ENCODE measurements around the gene CTDSP2.

The CTDSP2 gene

GRCh38 chr12:57841445-57841844 is 5.1 kb downstream of the CTDSP2 start:
- DNase-seq (ENCODE audit: low spot score), result no peak
- TF ChIP-seq, protein P1, sequence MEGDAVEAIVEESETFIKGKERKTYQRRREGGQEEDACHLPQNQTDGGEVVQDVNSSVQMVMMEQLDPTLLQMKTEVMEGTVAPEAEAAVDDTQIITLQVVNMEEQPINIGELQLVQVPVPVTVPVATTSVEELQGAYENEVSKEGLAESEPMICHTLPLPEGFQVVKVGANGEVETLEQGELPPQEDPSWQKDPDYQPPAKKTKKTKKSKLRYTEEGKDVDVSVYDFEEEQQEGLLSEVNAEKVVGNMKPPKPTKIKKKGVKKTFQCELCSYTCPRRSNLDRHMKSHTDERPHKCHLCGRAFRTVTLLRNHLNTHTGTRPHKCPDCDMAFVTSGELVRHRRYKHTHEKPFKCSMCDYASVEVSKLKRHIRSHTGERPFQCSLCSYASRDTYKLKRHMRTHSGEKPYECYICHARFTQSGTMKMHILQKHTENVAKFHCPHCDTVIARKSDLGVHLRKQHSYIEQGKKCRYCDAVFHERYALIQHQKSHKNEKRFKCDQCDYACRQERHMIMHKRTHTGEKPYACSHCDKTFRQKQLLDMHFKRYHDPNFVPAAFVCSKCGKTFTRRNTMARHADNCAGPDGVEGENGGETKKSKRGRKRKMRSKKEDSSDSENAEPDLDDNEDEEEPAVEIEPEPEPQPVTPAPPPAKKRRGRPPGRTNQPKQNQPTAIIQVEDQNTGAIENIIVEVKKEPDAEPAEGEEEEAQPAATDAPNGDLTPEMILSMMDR (conservative IDR thresholded peaks at IDR 0.05; ENCODE audit: low read depth), result no peak
- CTCF ChIA-PET, result no interaction called here
- peak overlapping the region; percentile 40 for H3K27ac ChIP-seq
- POLR2A ChIA-PET (ENCODE audit: low non-redundant PET), result no interaction called here

- DNase-seq (ENCODE audit: low spot score), result no peak
- peak overlapping the region; percentile 85; the same call in 1 of the 2 replicates for H3K27ac ChIP-seq
Observed at GRCh38 chr12:57840726-57841125, 5.8 kb downstream of the CTDSP2 start.

DNA sequence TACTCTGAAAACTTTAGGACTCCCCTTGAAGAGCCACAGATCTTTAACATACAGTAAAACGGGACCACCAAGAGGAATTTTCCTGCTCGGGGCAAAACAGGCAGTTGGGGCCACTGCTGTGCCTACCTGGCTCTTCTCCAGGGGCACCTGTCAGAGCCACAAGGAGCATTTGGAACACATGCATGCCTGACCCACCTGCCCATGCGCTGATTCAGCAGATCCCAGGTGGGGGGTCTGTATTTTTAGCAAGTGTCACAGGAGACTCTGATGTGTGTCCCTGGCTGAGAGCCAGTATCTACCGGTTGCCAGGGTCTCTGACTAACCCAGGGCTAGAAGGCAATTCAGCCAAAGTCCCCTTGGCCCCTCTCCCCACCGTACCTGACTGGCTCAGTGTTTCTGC is 6.5 kb downstream of the CTDSP2 start:
- TF ChIP-seq, protein P1 (conservative IDR thresholded peaks at IDR 0.05; ENCODE audit: low read depth), result no peak
- peak overlapping the region; percentile 85 for H3K27ac ChIP-seq
- ChIA-PET CTCF (no interaction called here), POLR2A (ENCODE audit: low non-redundant PET) (no interaction called here)
- DNase-seq (ENCODE audit: low spot score), result no peak

More at GRCh38 chr12:57840726-57841125, 5.8 kb downstream of the CTDSP2 start:
- CTCF ChIA-PET, result no interaction called here
- TF ChIP-seq, protein P1 (conservative IDR thresholded peaks at IDR 0.05; ENCODE audit: low read depth), result no peak
- POLR2A ChIA-PET (ENCODE audit: low non-redundant PET), result no interaction called here

GRCh38 chr12:57838594-57839302 is 7.8 kb downstream of the CTDSP2 start:
- TF ChIP-seq, protein P1 (conservative IDR thresholded peaks at IDR 0.05; ENCODE audit: low read depth), result no peak
- H3K27ac ChIP-seq, result peak overlapping the region; percentile 85
- no peak for DNase-seq (ENCODE audit: low spot score)
- CTCF ChIA-PET, result interaction anchor here (0.7 kb wide), 1 partner anchor 36 kb away, joined by 4 read pairs; no protein-coding TSS in a partner anchor
- POLR2A ChIA-PET (ENCODE audit: low non-redundant PET), result no interaction called here

GRCh38 chr12:57837864-57838562 is 8.5 kb downstream of the CTDSP2 start:
- peak; percentile 37 for DNase-seq (ENCODE audit: low spot score)
- POLR2A ChIA-PET (ENCODE audit: low non-redundant PET), result interaction anchor here (1.0 kb wide), 1 partner anchor 12 kb away, joined by 3 read pairs; no protein-coding TSS in a partner anchor
- CTCF ChIA-PET, result interaction anchor here (1.5 kb wide), 1 partner anchor 65 kb away, joined by 4 read pairs; no protein-coding TSS in a partner anchor
- H3K27ac ChIP-seq, result peak overlapping the region; percentile 85
- TF ChIP-seq, protein P1 (conservative IDR thresholded peaks at IDR 0.05; ENCODE audit: low read depth), result no peak

DNA sequence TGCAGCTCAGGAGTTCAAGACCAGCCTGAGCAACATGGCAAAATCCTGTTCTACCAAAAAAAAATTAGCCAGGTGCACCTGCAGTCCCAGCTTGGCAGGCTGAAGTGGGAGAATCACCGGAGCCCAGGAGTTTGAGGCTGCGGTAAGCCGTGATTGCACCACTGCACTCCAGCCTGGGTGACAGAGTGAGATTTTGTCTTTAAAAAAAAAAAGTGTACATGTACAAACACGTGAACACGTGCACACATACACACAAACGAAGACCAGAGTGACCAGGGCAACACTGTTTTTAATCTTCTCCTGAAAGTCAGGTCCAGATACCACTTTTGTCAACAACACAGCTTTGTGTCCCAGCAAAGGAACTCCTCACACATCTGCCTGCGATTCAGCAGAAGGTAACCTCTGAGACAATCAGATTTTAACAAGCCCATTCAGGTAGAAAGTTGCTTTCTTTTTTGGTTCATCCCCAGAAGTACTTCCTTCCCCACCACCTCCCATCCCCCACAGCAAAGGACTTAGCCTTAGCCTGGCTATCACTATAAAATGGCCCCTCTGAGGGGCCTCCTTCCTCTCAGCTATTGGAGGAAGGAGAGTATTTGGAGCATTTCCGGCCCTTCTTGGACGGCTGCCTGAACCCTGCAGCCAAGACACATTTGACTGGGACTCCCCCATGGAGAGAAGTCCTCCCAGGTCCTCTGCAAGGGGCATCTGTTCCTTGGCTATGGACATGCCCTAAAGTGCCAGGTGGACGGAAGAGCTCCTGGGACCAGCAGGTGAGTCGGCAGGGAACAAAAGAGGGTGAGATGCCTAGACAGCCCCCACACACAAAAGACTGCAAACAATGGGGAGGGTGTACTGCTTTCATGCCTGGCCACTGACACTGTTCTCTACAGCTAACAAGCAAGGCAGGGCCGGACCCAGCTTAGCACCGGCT is 9.8 kb downstream of the CTDSP2 start:
- H3K27ac ChIP-seq, result peak overlapping the region; percentile 85
- DNase-seq (ENCODE audit: low spot score), result peak; percentile 65
- ChIA-PET CTCF (interaction anchor here (0.7 to 2.1 kb wide), 4 partner anchors 51 to 111 kb away, joined by 3 to 9 read pairs (median 4); no protein-coding TSS in a partner anchor), POLR2A (ENCODE audit: low non-redundant PET) (interaction anchor here (1.0 kb wide), 1 partner anchor 13 kb away, joined by 3 read pairs; no protein-coding TSS in a partner anchor)
- TF ChIP-seq, protein P1 (conservative IDR thresholded peaks at IDR 0.05; ENCODE audit: low read depth), result no peak
